Measurements from ENCODE around the gene STARD13.

DNA sequence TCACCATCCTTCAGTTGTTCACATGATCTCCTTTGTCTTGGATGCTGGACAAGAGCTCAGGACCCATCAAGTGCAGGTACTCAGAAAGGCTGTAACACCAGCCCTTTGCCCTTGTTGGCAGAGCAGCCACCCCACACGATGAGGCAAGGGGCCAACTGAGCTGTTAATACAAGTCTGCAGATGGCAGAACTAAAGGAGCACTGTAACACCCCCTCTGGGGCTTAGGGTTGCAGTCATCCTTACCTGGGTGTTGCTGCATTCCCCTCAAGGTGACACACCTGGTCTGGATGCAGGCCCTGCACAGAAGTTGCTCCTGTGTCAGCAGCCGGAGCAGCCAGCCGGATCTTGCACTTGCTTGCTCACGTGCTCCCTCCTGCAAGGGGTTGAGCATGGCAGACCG, 52.0 kb downstream of the STARD13 start:
- TF ChIP-seq CTCF (IDR thresholded peaks at IDR 0.05; ENCODE audit: low read depth, low read length, missing input control) (no peak), SP1 (IDR thresholded peaks at IDR 0.05) (no peak), TAF1 (conservative IDR thresholded peaks at IDR 0.05) (no peak), RAD21 (IDR thresholded peaks at IDR 0.05) (peak in 1 of 2 donors; percentile 12), EGR1 (IDR thresholded peaks at IDR 0.05; ENCODE audit: low read depth in 2 of 2) (no peak), GABPA (IDR thresholded peaks at IDR 0.05 in 1 of 2, conservative IDR thresholded peaks at IDR 0.05 in 1 of 2) (no peak), YY1 (IDR thresholded peaks at IDR 0.05) (no peak), JUND (IDR thresholded peaks at IDR 0.05) (no peak), NR2F2 (IDR thresholded peaks at IDR 0.05) (no peak), HNF4A (conservative IDR thresholded peaks at IDR 0.05) (peak; percentile 22 to 39), ZBTB33 (IDR thresholded peaks at IDR 0.05) (no peak)
- TF ChIP-seq, protein P1, sequence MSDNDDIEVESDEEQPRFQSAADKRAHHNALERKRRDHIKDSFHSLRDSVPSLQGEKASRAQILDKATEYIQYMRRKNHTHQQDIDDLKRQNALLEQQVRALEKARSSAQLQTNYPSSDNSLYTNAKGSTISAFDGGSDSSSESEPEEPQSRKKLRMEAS (IDR thresholded peaks at IDR 0.05) = no peak
- TF ChIP-seq, protein P2, sequence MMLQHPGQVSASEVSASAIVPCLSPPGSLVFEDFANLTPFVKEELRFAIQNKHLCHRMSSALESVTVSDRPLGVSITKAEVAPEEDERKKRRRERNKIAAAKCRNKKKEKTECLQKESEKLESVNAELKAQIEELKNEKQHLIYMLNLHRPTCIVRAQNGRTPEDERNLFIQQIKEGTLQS (IDR thresholded peaks at IDR 0.05) = no peak
- TF ChIP-seq, protein P3, sequence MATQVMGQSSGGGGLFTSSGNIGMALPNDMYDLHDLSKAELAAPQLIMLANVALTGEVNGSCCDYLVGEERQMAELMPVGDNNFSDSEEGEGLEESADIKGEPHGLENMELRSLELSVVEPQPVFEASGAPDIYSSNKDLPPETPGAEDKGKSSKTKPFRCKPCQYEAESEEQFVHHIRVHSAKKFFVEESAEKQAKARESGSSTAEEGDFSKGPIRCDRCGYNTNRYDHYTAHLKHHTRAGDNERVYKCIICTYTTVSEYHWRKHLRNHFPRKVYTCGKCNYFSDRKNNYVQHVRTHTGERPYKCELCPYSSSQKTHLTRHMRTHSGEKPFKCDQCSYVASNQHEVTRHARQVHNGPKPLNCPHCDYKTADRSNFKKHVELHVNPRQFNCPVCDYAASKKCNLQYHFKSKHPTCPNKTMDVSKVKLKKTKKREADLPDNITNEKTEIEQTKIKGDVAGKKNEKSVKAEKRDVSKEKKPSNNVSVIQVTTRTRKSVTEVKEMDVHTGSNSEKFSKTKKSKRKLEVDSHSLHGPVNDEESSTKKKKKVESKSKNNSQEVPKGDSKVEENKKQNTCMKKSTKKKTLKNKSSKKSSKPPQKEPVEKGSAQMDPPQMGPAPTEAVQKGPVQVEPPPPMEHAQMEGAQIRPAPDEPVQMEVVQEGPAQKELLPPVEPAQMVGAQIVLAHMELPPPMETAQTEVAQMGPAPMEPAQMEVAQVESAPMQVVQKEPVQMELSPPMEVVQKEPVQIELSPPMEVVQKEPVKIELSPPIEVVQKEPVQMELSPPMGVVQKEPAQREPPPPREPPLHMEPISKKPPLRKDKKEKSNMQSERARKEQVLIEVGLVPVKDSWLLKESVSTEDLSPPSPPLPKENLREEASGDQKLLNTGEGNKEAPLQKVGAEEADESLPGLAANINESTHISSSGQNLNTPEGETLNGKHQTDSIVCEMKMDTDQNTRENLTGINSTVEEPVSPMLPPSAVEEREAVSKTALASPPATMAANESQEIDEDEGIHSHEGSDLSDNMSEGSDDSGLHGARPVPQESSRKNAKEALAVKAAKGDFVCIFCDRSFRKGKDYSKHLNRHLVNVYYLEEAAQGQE (IDR thresholded peaks at IDR 0.05) = no peak

Measured in liver (tissue), 3 donors.